Measurements from ENCODE around the gene RARS2. TPM values are rescaled to one million over a fixed set of nuclear protein-coding genes. Genes with fewer than 3 reads are reported as not detected.

Gene RARS2
- total and polyA plus RNA-seq, 2 experiments from 2014 or later, result 30.7 to 77.4 TPM

- Histone ChIP-seq H3K4me1 (ENCODE audit: low read depth) (no peaks in the 10 kb centered on the region), H3K27ac (no peak overlapping the region), H3K36me3 (peaks cover 11% of the 10 kb centered on the region), H3K27me3 (no peaks in the 10 kb centered on the region), H3K9me3 (ENCODE audit: low read depth) (no peaks in the 10 kb centered on the region), H3K4me3 (no peak overlapping the region)
- TF ChIP-seq CTCF (IDR thresholded peaks at IDR 0.05; ENCODE audit: low read depth, low read length), result no peak
- DNase-seq (ENCODE audit: low read depth in 1 of 2, low spot score in 1 of 2), result no peak
These were observed 48.0 kb downstream of the RARS2 start for GRCh38 chr6:87541744-87542143.

GRCh38 chr6:87541041-87541440, 48.7 kb downstream of the RARS2 start:
- TF ChIP-seq CTCF (IDR thresholded peaks at IDR 0.05; ENCODE audit: low read depth, low read length), result no peak

GRCh38 chr6:87540539-87540938, 49.2 kb downstream of the RARS2 start:
- Histone ChIP-seq H3K36me3 (peaks cover 11% of the 10 kb centered on the region), H3K4me3 (no peak overlapping the region), H3K27me3 (no peaks in the 10 kb centered on the region), H3K27ac (no peak overlapping the region), H3K9me3 (ENCODE audit: low read depth) (no peaks in the 10 kb centered on the region), H3K4me1 (ENCODE audit: low read depth) (no peaks in the 10 kb centered on the region)
- no peak for TF ChIP-seq CTCF (IDR thresholded peaks at IDR 0.05; ENCODE audit: low read depth, low read length)
- DNase-seq (ENCODE audit: low read depth in 1 of 2, low spot score in 1 of 2), result peak in 1 of 2 donors; percentile 58

More at GRCh38 chr6:87541041-87541440, 48.7 kb downstream of the RARS2 start:
- Histone ChIP-seq H3K9me3 (ENCODE audit: low read depth) (no peaks in the 10 kb centered on the region), H3K36me3 (peaks cover 11% of the 10 kb centered on the region), H3K27me3 (no peaks in the 10 kb centered on the region), H3K27ac (no peak overlapping the region), H3K4me3 (no peak overlapping the region), H3K4me1 (ENCODE audit: low read depth) (no peaks in the 10 kb centered on the region)
- DNase-seq (ENCODE audit: low read depth in 1 of 2, low spot score in 1 of 2), result no peak

- H3K4me1 ChIP-seq (ENCODE audit: low read depth), result no peaks in the 10 kb centered on the region
- H3K27ac ChIP-seq, result no peak overlapping the region
- H3K27me3 ChIP-seq, result no peaks in the 10 kb centered on the region
- DNase-seq (ENCODE audit: low read depth in 1 of 2, low spot score in 1 of 2), result no peak
- H3K9me3 ChIP-seq (ENCODE audit: low read depth), result no peaks in the 10 kb centered on the region
- peaks cover 11% of the 10 kb centered on the region for H3K36me3 ChIP-seq
- TF ChIP-seq CTCF (IDR thresholded peaks at IDR 0.05; ENCODE audit: low read depth, low read length), result no peak
- H3K4me3 ChIP-seq, result no peak overlapping the region
These were observed 50.2 kb downstream of the RARS2 start for GRCh38 chr6:87539554-87539953.

GRCh38 chr6:87538510-87539260, 51.1 kb downstream of the RARS2 start:
- Histone ChIP-seq H3K9me3 (ENCODE audit: low read depth) (no peaks in the 10 kb centered on the region), H3K36me3 (peaks cover 11% of the 10 kb centered on the region), H3K4me1 (ENCODE audit: low read depth) (no peaks in the 10 kb centered on the region), H3K4me3 (no peak overlapping the region), H3K27me3 (no peaks in the 10 kb centered on the region), H3K27ac (no peak overlapping the region)
- no peak for DNase-seq (ENCODE audit: low read depth in 1 of 2, low spot score in 1 of 2)
- TF ChIP-seq CTCF (IDR thresholded peaks at IDR 0.05; ENCODE audit: low read depth, low read length), result no peak
